Stomach (tissue), 9 donors: ENCODE data around the gene XIRP1. TPM values are rescaled to one million over a fixed set of nuclear protein-coding genes. Genes with fewer than 3 reads are reported as not detected.

ENCODE experiments used
- DNase-seq, 2 donors: peaks; one replicate each; pipeline versions ENCODE4 v3.0.0 to v3.0.0-alpha.2; 2013 to 2019
- H3K27ac ChIP-seq, 5 donors: fragments of 200-600 bp in 4 of 5; sonication (generic) in 4 of 5; one replicate each; pipeline ENCODE4 v1.5.1; 2013 to 2019; ENCODE audit warnings: mild to moderate bottlenecking in 1 of 5, moderate library complexity in 1 of 5
- H3K27me3 ChIP-seq, 3 donors: fragments of 200-600 bp; sonication (generic); one replicate each; pipeline ENCODE4 v1.5.1; 2017 to 2019; ENCODE audit warnings: mixed run types in 1 of 3
- H3K36me3 ChIP-seq, 4 donors: fragments of 200-600 bp; sonication (generic); 1 replicate in 3 of 4; 2 replicates in 1 of 4; pipeline ENCODE4 v1.5.1; 2016 to 2019
- H3K4me1 ChIP-seq, 4 donors: fragments of 200-600 bp; sonication (generic); one replicate each; pipeline ENCODE4 v1.5.1; 2016 to 2019
- H3K4me3 ChIP-seq, 4 donors: fragments of 200-600 bp; sonication (generic) in 3 of 4; one replicate each; pipeline ENCODE4 v1.5.1; 2016 to 2019; ENCODE audit warnings: mild to moderate bottlenecking in 1 of 4
- H3K9me3 ChIP-seq, 4 donors: fragments of 200-600 bp; sonication (generic); one replicate each; pipeline ENCODE4 v1.5.1; 2016 to 2019
- EP300 ChIP-seq: sonication (generic); formaldehyde crosslinking; IDR thresholded peaks from one replicate; pipeline ENCODE4 v1.6.1; 2017; ENCODE audit warnings: antibody characterized with exemption
- POLR2A ChIP-seq, 4 donors: fragments of 450-650 bp; IDR thresholded peaks; one replicate each; pipeline ENCODE4 v1.6.1; 2016; ENCODE audit warnings: antibody characterized with exemption in 4 of 4, control low read depth in 2 of 4, mild to moderate bottlenecking in 1 of 4, moderate library complexity in 1 of 4
- POLR2AphosphoS5 ChIP-seq, 3 donors: sonication (generic); formaldehyde crosslinking; IDR thresholded peaks; one replicate each; pipeline ENCODE4 v1.6.1; 2016; ENCODE audit warnings: antibody characterized with exemption in 3 of 3
- WGBS, 5 donors: extraction: QIAGEN DNeasy Blood & Tissue Kit in 3 of 5; methylation state at CpG; one replicate each; pipeline versions ENCODE4 v1.1.5 to v1.1.7; 2013 to 2018; 5-methylcytosine and 5-hydroxymethylcytosine counted together
- intact Hi-C: fragments of 100-400 bp; cut with DNase I; formaldehyde crosslinking; loops from one replicate; pipeline ENCODE4 v1.15.1; 2023; ENCODE audit warnings: low total_unique reads
- polyA plus RNA-seq, 3 donors: library from polyadenylated mRNA; stranded (reverse); fragments of 200-250 nt; gene quantifications; one replicate each; pipeline ENCODE4 v1.2.3, GENCODE V29; 2013
- total RNA-seq, 5 donors: library from RNA; depleted of rRNA; stranded (reverse); fragments of >200 nt; gene quantifications; one replicate each; pipeline versions ENCODE4 v1.1.0 to v1.2.3, GENCODE V29; 2014 to 2016
- TF ChIP-seq, protein P1 (sequence below), 7 experiments: fragments of 450-650 bp in 4 of 7; fragments of 200-600 bp in 3 of 7; sonication (generic) in 3 of 7; IDR thresholded peaks; one replicate each; pipeline ENCODE4 v1.5.1; 2016 to 2019; ENCODE audit warnings: antibody characterized with exemption in 7 of 7, control low read depth in 2 of 7, mild to moderate bottlenecking in 1 of 7
- donor health status: healthy with polysubstance abuse.
- donor health status: Bipolar disorder and iron deficiency.
- donor health status: healthy.

XIRP1 gene
- total and polyA plus RNA-seq, 8 donors, result under 0.01 to 1.1 (median 0.18) TPM; not detected in 3

DNA sequence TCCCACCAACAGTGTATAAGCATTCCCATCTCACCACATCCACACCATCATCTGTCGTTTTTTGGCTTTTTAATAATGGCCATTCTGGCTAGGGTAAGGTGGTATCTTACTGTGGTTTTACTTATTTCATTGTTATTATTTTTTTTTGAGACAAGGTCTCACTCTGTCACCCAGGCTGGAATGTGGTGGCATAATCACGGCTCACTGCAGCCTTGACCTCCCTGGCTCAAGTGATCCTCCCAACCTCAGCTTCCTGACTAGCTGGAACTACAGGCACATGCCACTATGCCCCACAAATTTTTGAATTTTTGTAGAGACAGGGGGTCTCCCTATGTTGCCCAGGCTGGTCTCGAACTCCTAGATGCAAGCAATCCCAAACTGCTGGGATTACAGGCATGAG, 28.0 kb downstream of the XIRP1 start:
- WGBS, 5 donors, result 84 to 94% (median 88%) methylated on average over 3 of the region's 3 CpGs
- no peak overlapping the region for H3K4me3 ChIP-seq
- no peak for DNase-seq
- TF ChIP-seq EP300, result no peak
- TF ChIP-seq, protein P1, sequence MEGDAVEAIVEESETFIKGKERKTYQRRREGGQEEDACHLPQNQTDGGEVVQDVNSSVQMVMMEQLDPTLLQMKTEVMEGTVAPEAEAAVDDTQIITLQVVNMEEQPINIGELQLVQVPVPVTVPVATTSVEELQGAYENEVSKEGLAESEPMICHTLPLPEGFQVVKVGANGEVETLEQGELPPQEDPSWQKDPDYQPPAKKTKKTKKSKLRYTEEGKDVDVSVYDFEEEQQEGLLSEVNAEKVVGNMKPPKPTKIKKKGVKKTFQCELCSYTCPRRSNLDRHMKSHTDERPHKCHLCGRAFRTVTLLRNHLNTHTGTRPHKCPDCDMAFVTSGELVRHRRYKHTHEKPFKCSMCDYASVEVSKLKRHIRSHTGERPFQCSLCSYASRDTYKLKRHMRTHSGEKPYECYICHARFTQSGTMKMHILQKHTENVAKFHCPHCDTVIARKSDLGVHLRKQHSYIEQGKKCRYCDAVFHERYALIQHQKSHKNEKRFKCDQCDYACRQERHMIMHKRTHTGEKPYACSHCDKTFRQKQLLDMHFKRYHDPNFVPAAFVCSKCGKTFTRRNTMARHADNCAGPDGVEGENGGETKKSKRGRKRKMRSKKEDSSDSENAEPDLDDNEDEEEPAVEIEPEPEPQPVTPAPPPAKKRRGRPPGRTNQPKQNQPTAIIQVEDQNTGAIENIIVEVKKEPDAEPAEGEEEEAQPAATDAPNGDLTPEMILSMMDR (IDR thresholded peaks at IDR 0.05), result no peak
- TF ChIP-seq POLR2A (IDR thresholded peaks at IDR 0.05), result no peak
- TF ChIP-seq POLR2AphosphoS5 (IDR thresholded peaks at IDR 0.05), result no peak
- H3K27ac ChIP-seq, result no peak overlapping the region
- H3K4me1 ChIP-seq, result peaks cover 0 to 13% (median 3%) of the 10 kb centered on the region in 4 donors
- H3K27me3 ChIP-seq, result no peaks in the 10 kb centered on the region
- H3K9me3 ChIP-seq, result no peaks in the 10 kb centered on the region
- intact Hi-C loops, result no loop called here
- no peaks in the 10 kb centered on the region for H3K36me3 ChIP-seq

DNA sequence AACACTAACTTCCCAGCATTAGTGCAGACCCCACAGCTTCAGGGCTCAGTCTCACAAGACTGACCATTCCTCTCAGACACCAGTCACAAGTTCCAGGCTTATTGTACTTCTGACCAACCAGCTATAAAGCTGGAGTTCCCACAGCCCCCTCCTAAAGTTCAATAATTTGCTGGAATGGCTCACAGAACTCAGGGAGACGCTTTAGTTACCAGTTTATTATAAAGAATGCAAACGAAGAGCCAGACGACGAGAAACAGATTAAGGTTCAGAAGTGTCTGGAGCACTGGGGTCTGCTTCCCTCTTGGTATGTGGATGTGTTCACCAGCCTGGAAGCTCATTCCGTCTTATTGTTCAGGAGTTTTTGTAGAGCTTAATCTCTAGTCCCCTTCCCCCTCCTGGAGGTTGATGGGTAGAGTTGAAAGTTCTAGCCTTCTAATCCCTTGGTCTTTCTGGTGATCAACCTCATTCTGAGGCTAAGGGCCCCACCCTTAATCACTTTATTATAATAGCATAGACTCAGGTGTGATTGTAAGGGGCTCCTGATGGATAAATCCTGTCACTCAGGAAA, 34.2 kb downstream of the XIRP1 start:
- Histone ChIP-seq H3K4me3 (no peak overlapping the region), H3K27ac (no peak overlapping the region), H3K27me3 (no peaks in the 10 kb centered on the region), H3K36me3 (no peaks in the 10 kb centered on the region), H3K9me3 (no peaks in the 10 kb centered on the region), H3K4me1 (peaks cover 12 to 30% (median 23%) of the 10 kb centered on the region in 4 donors)
- WGBS, 5 donors, result 67 to 91% (median 77%) methylated on average over 5 of the region's 5 CpGs
- TF ChIP-seq, protein P1 (IDR thresholded peaks at IDR 0.05), result no peak
- no peak for TF ChIP-seq POLR2AphosphoS5 (IDR thresholded peaks at IDR 0.05)
- TF ChIP-seq EP300, result no peak
- no peak for TF ChIP-seq POLR2A (IDR thresholded peaks at IDR 0.05)
- no peak for DNase-seq
- intact Hi-C loops, result no loop called here

DNA sequence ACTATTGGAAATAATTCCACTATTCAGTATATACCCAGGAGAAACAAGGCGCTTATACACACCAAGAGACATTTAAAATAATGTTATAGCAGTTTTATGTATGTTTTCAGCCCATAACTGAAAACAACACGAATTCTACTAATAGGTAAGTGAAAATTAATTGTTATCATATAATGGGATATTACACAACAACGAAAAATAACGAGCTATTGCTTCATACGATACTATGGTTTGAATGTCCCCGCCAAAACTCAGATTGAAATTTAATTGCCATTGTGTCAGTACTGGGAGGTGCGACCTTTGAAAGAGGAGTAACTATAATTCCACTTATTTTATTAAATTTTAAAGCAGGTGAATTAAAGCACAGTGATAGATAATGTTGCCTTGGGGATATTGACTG, 35.0 kb downstream of the XIRP1 start:
- DNase-seq, result no peak
- intact Hi-C loops, result no loop called here
- Histone ChIP-seq H3K27ac (no peak overlapping the region), H3K27me3 (no peaks in the 10 kb centered on the region), H3K4me1 (peaks cover 12 to 30% (median 23%) of the 10 kb centered on the region in 4 donors), H3K9me3 (no peaks in the 10 kb centered on the region), H3K4me3 (no peak overlapping the region), H3K36me3 (no peaks in the 10 kb centered on the region)
- TF ChIP-seq EP300, result no peak
- TF ChIP-seq POLR2A (IDR thresholded peaks at IDR 0.05), result no peak
- no peak for TF ChIP-seq POLR2AphosphoS5 (IDR thresholded peaks at IDR 0.05)
- WGBS, 5 donors, result 82 to 96% (median 93%) methylated on average over 7 of the region's 7 CpGs

DNA sequence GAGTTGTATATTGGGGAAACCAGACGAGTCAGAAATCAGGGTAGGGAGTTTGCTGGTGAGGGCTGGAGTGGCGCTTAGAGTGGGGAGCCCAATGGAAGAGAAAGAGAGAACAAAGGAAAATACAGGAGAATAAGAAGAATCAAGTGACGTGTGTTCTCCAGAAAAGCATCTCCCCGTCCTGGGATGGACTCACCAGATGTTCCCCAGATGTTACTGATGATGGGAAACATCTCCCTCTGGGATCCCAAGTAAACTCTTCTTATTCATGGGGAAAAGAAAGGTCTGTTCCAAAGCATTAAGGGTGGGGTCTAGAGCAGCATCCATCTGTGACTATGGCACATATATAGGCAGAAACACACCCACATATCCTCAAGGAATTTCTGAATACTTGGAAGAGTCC, 36.0 kb downstream of the XIRP1 start:
- 62 to 82% (median 75%) methylated on average over 4 of the region's 4 CpGs for WGBS, 5 donors
- no peaks in the 10 kb centered on the region for H3K36me3 ChIP-seq
- TF ChIP-seq POLR2A (IDR thresholded peaks at IDR 0.05) (no peak), POLR2AphosphoS5 (IDR thresholded peaks at IDR 0.05) (no peak), EP300 (no peak)
- TF ChIP-seq, protein P1 (IDR thresholded peaks at IDR 0.05), result no peak
- intact Hi-C loops, result no loop called here
- peak overlapping the region in 4 of 5 donors; percentile 98 to 100 (median 100) for H3K27ac ChIP-seq
- H3K9me3 ChIP-seq, result no peaks in the 10 kb centered on the region
- peak in 1 of 2 donors; percentile 57 for DNase-seq
- H3K4me1 ChIP-seq, result peaks cover 19 to 37% (median 31%) of the 10 kb centered on the region in 4 donors
- no peak overlapping the region for H3K4me3 ChIP-seq
- H3K27me3 ChIP-seq, result no peaks in the 10 kb centered on the region
